Measurements from ENCODE around the gene CLEC4M. TPM values are rescaled to one million over a fixed set of nuclear protein-coding genes. Genes with fewer than 3 reads are reported as not detected.
"Not testable (repeated sequence)": the region's sequence is repeated elsewhere in the genome, so short reads cannot be mapped to it uniquely, and the experiment has no call there.

The CLEC4M gene
- total RNA-seq, 1 donor from 2014 or later, result 1.5 TPM

- no peak overlapping the region for H3K27ac Mint-ChIP-seq
- peaks cover 7% of the 10 kb centered on the region for H3K27me3 Mint-ChIP-seq (ENCODE audit: low read depth)
- H3K36me3 Mint-ChIP-seq, result peaks cover 2% of the 10 kb centered on the region
- H3K9me3 Mint-ChIP-seq, result peaks cover 29% of the 10 kb centered on the region
- no peaks in the 10 kb centered on the region for H3K4me1 Mint-ChIP-seq
- no peak for TF ChIP-seq CTCF (IDR thresholded peaks at IDR 0.05; ENCODE audit: unreplicated experiment)
- no peak overlapping the region for H3K4me3 Mint-ChIP-seq
- DNase-seq (ENCODE audit: low spot score in 2 of 2, unreplicated experiment in 2 of 2), result no peak
Observed at GRCh38 chr19:7751157-7751783, 11.8 kb upstream of the CLEC4M start.

- Mint-ChIP-seq H3K9me3 (peaks cover 52% of the 10 kb centered on the region), H3K4me3 (no peak overlapping the region), H3K27ac (no peak overlapping the region), H3K36me3 (peaks cover 6% of the 10 kb centered on the region), H3K27me3 (ENCODE audit: low read depth) (peaks cover 3% of the 10 kb centered on the region), H3K4me1 (no peaks in the 10 kb centered on the region)
- TF ChIP-seq CTCF (IDR thresholded peaks at IDR 0.05; ENCODE audit: unreplicated experiment), result no peak
- no peak for DNase-seq (ENCODE audit: low spot score in 2 of 2, unreplicated experiment in 2 of 2)
Observed at GRCh38 chr19:7756258-7756657, 6.8 kb upstream of the CLEC4M start.

- no peak overlapping the region for H3K4me3 Mint-ChIP-seq
- H3K4me1 Mint-ChIP-seq, result no peaks in the 10 kb centered on the region
- DNase-seq (ENCODE audit: low spot score in 2 of 2, unreplicated experiment in 2 of 2), result no peak
- peaks cover 56% of the 10 kb centered on the region for H3K9me3 Mint-ChIP-seq
- H3K27ac Mint-ChIP-seq, result no peak overlapping the region
- H3K27me3 Mint-ChIP-seq (ENCODE audit: low read depth), result peaks cover under 1% of the 10 kb centered on the region
- TF ChIP-seq CTCF (IDR thresholded peaks at IDR 0.05; ENCODE audit: unreplicated experiment), result no peak
- H3K36me3 Mint-ChIP-seq, result peaks cover 6% of the 10 kb centered on the region
Observed at GRCh38 chr19:7757358-7757757, 5.7 kb upstream of the CLEC4M start.

- Mint-ChIP-seq H3K9me3 (peaks cover 54% of the 10 kb centered on the region), H3K27me3 (ENCODE audit: low read depth) (no peaks in the 10 kb centered on the region), H3K4me1 (peaks cover 12% of the 10 kb centered on the region), H3K36me3 (peaks cover 6% of the 10 kb centered on the region), H3K4me3 (no peak overlapping the region), H3K27ac (no peak overlapping the region)
- TF ChIP-seq CTCF (IDR thresholded peaks at IDR 0.05; ENCODE audit: unreplicated experiment), result no peak
- DNase-seq (ENCODE audit: low spot score in 2 of 2, unreplicated experiment in 2 of 2), result no peak
Observed at GRCh38 chr19:7759156-7759555, 3.9 kb upstream of the CLEC4M start.

- H3K9me3 Mint-ChIP-seq, result peaks cover 19% of the 10 kb centered on the region
- H3K36me3 Mint-ChIP-seq, result no peaks in the 10 kb centered on the region
- peaks cover 3% of the 10 kb centered on the region for H3K27me3 Mint-ChIP-seq (ENCODE audit: low read depth)
- no peak for TF ChIP-seq CTCF (IDR thresholded peaks at IDR 0.05; ENCODE audit: unreplicated experiment)
- H3K27ac Mint-ChIP-seq, result peak overlapping the region; percentile 89
- DNase-seq (ENCODE audit: low spot score in 2 of 2, unreplicated experiment in 2 of 2), result no peak
- peaks cover 19% of the 10 kb centered on the region for H3K4me1 Mint-ChIP-seq
- no peak overlapping the region for H3K4me3 Mint-ChIP-seq
Observed at GRCh38 chr19:7763696-7764095, 653 bp downstream of the CLEC4M start.

GRCh38 chr19:7764157-7764556, 1.1 kb downstream of the CLEC4M start:
- Mint-ChIP-seq H3K9me3 (peaks cover 14% of the 10 kb centered on the region), H3K4me3 (peak overlapping the region; percentile 3)

GRCh38 chr19:7765043-7765442, 2.0 kb downstream of the CLEC4M start:
- not testable (repeated sequence) for DNase-seq (ENCODE audit: low spot score in 2 of 2, unreplicated experiment in 2 of 2); H3K4me3 Mint-ChIP-seq; H3K9me3 Mint-ChIP-seq; H3K36me3 Mint-ChIP-seq; H3K27me3 Mint-ChIP-seq (ENCODE audit: low read depth)
- Mint-ChIP-seq H3K27ac (peak overlapping the region; percentile 39), H3K4me1 (peaks cover 19% of the 10 kb centered on the region)

More at GRCh38 chr19:7764157-7764556, 1.1 kb downstream of the CLEC4M start:
- DNase-seq (ENCODE audit: low spot score in 2 of 2, unreplicated experiment in 2 of 2); H3K27me3 Mint-ChIP-seq (ENCODE audit: low read depth); H3K36me3 Mint-ChIP-seq: not testable (repeated sequence)
- Mint-ChIP-seq H3K27ac (peak overlapping the region; percentile 89), H3K4me1 (peaks cover 19% of the 10 kb centered on the region)
